HK-2 (cell line): ENCODE data around the gene MYCBPAP.

Experiments
- DNase-seq: peaks from one replicate; pipeline ENCODE4 v3.0.0-alpha.2; 2018; ENCODE audit not compliant: unreplicated experiment

The MYCBPAP gene

DNA sequence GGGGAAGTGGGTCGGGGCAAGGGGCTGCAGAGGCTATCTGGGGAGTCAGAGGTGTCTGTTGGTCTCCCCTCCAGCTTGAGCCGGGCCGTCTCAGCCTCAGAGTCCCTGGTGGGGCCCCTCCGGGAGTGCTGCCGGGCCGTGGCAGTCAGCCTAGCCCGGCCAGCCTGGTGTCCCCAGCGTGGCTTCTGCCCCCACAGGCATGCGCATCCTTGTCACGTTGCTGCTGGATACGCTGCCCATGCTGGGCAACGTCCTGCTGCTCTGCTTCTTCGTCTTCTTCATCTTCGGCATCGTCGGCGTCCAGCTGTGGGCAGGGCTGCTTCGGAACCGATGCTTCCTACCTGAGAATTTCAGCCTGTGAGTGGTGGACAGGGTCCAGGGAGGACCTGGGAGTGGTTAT, 63.4 kb downstream of the MYCBPAP start:
- DNase-seq: no peak

GRCh38 chr17:50572541-50572940, 64.3 kb downstream of the MYCBPAP start:
- no peak for DNase-seq

DNA sequence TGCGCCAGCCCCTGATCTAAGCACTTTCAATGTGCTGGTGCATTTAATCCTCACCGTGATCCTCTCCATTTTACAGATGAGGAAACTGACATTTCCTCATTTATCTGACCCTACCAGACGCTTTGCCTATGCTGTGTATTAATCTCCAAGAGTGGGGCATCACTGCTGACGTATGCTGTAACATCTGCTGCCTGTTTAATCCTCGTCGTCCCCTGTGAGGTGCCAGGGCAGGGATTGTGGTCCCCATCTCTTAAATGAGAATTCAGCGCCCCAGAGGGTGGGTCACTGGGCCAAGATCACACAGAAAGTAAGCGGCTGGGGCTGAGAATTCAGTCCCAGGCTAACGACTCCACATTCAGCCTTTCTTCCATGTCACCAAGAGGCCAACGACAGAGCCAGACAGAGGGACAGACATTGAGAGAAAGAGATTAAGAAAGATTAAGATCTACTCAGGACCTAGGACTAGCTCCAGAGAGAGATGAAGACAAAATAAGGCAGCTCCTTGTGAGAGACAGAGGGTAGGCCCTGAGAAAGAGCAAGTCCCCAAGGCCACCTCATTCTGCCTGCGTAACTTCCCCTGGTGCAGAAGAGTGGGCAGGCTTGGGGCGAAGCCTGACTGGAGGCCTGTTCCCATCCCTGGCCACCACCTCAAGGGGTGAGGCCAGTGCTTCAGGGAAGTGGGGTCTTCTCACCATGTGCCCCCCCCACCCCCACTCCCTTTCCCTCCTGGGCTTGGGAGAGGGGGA, 65.8 kb downstream of the MYCBPAP start:
- no peak for DNase-seq

- no peak for DNase-seq
Measured at GRCh38 chr17:50575581-50576210, 67.5 kb downstream of the MYCBPAP start.

DNA sequence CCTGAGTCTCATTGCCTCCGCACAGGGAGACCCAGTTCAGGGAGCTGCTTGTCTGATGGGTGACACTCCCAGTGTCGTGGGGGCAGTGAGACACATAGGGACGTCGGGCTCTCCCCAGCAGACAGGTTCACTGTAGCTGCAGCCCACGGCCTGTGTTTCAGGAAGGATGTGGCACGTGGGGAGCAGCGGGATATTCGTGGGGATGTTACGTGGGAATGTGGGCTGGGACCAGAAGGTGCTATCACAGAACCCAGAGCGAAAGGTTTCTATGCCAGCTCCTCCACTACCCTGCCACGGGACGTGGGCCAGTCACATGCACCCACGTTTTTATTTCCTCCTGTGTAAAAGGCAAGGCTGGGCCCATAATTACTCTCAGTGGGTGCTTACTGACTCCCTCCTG, 68.6 kb downstream of the MYCBPAP start:
- DNase-seq: no peak

DNA sequence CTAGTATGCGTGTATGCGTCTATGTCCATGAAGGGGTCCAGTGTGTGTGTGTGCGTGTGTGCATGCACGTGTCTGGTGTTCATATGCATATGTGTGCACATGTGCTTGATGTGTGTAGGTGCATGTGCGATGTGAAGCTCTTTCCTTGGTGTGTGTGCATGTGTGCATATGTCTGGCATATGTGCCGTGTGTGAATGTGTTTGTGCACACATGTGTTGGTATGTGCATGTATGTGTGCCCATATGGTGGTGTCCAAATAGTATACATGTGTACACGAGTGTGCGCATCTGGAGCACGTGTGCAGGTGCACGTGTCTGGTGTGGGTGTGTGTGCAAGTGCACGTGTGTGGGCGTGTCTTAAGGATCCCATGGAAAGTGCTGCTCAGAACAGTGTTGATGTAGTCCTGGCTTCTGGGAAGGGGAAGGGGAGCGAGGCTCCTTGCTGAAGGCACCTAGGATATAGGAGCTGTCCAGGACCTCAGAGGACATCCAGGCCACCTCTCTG, 69.3 kb downstream of the MYCBPAP start:
- DNase-seq: no peak

DNA sequence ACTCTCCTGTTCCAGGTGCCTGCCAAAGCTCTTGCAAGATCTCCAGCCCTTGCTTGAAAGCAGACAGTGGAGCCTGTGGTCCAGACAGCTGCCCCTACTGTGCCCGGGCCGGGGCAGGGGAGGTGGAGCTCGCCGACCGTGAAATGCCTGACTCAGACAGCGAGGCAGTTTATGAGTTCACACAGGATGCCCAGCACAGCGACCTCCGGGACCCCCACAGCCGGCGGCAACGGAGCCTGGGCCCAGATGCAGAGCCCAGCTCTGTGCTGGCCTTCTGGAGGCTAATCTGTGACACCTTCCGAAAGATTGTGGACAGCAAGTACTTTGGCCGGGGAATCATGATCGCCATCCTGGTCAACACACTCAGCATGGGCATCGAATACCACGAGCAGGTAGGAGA, 69.9 kb downstream of the MYCBPAP start:
- no peak for DNase-seq

GRCh38 chr17:50579399-50579798, 71.2 kb downstream of the MYCBPAP start:
- DNase-seq: no peak

- no peak for DNase-seq
Measured at GRCh38 chr17:50580646-50581045, 72.4 kb downstream of the MYCBPAP start.
